HG03045 (cell line): ENCODE data around the gene VPS50.

ENCODE experiments used
- ATAC-seq: cut with Tn5 transposase; IDR thresholded peaks from one replicate; pipeline ENCODE4 v1.9.1; 2021; ENCODE audit warnings: mild to moderate bottlenecking, moderate library complexity; ENCODE audit not compliant: unreplicated experiment

VPS50 gene

GRCh38 chr7:93407239-93407638, 175.1 kb downstream of the VPS50 start:
- ATAC-seq: no peak

GRCh38 chr7:93409324-93409723, 177.2 kb downstream of the VPS50 start:
- no peak for ATAC-seq
